Measurements from ENCODE around the gene KRTAP2-3. TPM values are rescaled to one million over a fixed set of nuclear protein-coding genes. Genes with fewer than 3 reads are reported as not detected.
"Not testable (repeated sequence)": the region's sequence is repeated elsewhere in the genome, so short reads cannot be mapped to it uniquely, and the experiment has no call there.

KRTAP2-3 gene, protein sequence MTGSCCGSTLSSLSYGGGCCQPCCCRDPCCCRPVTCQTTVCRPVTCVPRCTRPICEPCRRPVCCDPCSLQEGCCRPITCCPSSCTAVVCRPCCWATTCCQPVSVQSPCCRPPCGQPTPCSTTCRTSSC
- total RNA-seq (2014; rRNA removed; shearing (Covaris generic)), result 1.2 and 6.2 TPM in 2 replicates
- polyA plus RNA-seq (2015; cell fraction: cytosol; rRNA removed), result 50.2 and 53.1 TPM in 2 replicates
- polyA plus RNA-seq (2015; cell fraction: nucleus; rRNA removed), result 18.3 and 20.5 TPM in 2 replicates

DNA sequence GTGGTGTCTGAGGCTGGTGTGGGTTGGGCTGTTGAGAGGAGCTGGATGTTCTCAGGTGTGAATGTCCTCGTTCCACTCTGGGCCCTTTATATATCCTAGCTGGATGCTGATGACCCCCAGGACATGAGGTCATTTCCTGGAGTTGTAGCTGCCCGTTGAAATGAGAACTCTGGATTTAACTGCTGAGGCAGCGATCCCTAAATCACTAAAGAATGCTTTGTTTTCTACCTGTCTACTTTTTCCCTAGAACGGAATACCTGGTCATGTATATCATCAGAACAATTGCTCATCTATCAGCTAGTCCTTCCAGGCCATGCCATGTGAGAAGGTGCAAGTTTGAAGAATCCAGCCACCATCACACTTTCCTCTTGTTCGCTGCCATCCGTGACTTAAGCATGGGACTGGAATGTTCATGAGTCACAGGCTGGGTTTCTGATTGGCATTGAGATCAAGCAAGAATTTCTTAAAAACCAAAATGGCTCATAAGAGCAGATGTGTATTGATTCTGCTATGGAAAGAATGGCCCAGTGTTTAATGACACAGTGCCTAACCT, at the start of gene KRTAP2-3:
KRTAP2-3 (minus strand) TSS at position 63 of the 553 bp plus-strand sequence. CDS start 64 bp downstream, outside the sequence.
- peak; percentile 86 for DNase-seq (ENCODE audit: low read depth)

DNA sequence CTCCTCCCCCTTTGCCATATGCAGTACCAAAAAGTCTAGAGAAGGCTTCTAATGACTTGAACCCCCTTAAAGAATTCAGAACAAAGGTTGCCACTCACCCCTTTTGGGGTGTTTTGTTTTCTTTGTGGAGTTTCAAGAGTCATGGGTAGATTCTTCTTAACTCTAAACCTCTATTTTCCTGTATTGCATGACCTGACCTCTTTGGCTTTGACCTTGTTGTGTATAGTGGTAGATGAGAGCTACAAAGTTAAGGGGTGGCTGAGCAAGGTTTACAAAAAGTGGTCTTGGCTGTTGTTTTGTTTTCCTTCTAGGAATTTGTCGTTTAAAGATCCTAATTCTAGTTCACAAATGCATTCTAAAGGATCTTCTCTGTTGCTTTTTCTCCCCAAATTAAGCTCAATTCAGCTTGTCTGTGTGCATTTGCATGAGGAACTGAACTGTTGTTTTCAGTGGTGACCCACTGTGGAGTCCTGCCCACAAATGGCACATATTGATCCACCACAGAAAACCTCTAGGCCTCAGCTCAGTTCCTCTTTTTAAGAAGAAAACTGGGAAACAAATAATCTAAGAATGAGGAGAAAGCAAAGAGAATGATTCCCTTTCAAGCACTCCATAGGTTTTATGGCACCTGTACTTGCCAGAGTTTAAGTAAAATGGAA, 48.9 kb upstream of the KRTAP2-3 start:
- not testable (repeated sequence) for DNase-seq (ENCODE audit: low read depth)

DNA sequence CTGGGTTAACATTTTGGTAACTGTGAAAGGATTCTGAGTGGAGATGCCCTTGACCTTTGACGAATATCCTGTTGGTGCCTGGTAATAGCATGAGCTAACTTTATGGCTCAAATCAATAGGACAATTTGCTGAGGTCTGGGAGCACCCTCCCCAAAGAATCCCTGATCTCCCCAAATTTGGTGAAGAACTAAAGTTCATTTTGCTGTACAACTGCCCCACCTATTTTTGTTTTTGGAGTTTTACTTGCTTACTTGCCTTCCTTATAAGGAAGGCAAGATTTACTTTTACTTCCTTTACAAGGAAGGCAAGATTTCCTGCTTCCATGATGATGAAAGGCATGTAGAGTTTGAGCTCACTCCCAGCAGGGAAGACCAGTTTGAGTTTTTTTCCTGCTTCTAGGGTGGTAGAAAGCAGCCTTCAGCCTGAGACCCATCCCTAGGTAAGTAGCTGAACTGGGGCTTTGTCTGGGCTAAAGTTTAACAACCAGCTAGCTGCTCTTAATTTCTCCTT, 48.1 kb upstream of the KRTAP2-3 start:
- DNase-seq (ENCODE audit: low read depth), result peak; percentile 55

DNA sequence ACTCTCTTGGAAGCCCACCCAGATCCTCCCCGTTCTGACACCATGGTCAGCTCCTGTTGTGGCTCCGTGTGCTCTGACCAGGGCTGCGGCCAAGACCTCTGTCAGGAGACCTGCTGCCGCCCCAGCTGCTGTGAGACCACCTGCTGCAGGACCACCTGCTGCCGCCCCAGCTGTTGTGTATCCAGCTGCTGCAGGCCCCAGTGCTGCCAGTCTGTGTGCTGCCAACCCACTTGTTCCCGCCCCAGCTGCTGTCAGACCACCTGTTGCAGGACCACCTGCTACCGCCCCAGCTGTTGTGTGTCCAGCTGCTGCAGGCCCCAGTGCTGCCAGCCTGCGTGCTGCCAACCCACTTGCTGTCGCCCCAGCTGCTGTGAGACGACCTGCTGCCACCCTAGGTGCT, 45.4 kb upstream of the KRTAP2-3 start, which contains the start of gene KRTAP4-9:
KRTAP4-9 (plus strand) TSS at position 43 of the 400 bp plus-strand sequence; CDS start at position 43, 0 bp downstream.
- not testable (repeated sequence) for DNase-seq (ENCODE audit: low read depth)

DNA sequence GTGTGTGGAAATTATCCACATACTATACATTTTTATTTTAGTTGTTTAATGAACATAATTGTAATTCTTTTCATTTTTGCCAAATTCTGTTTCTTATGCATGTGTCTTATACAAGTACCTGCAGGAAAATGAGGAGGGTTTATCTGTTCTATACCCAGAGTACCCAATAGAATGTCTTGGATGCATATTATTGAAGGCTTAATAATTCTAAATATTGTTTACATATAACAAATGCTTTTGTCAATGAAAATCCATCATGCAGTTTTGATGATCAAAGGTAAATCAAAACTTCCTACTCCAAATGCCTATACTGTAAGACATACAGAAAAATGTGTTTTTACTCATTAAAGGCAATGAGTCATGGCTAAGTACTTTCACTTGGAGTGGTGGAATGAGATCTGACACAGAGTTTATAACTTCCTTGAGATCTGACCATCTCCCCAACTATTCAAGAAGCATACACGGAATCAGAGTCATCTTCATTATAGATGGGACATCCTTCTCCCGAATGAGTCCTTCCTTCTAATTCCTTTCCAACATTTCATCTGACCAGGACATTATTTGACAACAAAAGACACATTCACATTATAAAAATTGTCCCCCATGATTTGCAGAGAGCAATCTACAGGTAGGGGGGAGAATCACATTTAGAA, 44.6 kb upstream of the KRTAP2-3 start:
- DNase-seq (ENCODE audit: low read depth), result not testable (repeated sequence)

DNA sequence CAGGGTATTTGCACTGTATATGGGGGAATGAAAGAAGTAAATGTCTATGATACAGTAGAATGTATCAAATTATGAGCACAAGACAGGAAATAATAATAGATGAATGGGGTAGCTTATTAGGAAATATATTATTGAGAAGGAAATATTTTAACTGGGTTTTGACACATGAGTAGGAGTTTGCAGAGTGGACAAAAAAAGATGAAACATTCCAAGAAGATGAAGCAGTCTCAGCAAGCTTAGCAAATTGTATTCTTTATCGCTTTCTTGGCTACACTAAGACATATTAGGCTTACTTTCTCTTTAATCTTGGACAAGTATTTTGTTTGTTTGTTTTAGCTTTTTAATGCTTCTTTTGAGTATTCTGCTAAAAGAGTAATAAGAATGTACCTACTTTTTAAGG, 44.0 kb upstream of the KRTAP2-3 start:
- no peak for DNase-seq (ENCODE audit: low read depth)

DNA sequence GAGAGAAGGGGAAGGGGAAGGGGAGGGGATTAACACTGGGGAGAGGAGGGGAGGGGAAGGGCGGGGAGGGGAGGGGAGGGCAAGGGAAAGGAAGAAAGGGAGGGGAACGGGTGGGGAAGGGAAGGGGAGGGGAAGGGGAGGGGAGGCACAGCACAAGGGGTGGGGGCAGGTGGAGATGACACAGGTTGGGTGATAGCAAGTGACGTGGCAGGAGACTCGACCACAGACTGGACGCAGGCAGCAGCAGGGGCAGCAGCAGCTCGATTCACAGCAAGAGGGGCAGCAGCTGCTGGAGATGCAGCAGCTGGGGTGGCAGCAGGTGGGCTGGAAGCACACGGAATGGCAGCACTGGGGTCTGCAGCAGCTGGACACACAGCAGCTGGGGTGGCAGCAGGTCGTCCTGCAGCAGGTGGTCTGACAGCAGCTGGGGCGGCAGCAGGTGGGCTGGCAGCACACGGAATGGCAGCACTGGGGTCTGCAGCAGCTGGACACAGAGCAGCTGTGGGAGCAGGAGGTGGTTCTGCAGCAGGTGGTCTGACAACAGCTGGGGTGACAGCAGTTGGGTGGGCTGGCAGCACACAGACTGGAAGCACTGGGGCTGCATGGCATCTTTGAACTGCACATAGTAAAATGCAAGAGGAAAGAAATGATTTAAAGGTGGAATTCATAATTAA, 41.8 kb upstream of the KRTAP2-3 start, which contains the start of gene KRTAP4-16:
KRTAP4-16 (minus strand) TSS at position 624 of the 674 bp plus-strand sequence; CDS start at position 624, 0 bp downstream.
- DNase-seq (ENCODE audit: low read depth), result peak; percentile 80

DNA sequence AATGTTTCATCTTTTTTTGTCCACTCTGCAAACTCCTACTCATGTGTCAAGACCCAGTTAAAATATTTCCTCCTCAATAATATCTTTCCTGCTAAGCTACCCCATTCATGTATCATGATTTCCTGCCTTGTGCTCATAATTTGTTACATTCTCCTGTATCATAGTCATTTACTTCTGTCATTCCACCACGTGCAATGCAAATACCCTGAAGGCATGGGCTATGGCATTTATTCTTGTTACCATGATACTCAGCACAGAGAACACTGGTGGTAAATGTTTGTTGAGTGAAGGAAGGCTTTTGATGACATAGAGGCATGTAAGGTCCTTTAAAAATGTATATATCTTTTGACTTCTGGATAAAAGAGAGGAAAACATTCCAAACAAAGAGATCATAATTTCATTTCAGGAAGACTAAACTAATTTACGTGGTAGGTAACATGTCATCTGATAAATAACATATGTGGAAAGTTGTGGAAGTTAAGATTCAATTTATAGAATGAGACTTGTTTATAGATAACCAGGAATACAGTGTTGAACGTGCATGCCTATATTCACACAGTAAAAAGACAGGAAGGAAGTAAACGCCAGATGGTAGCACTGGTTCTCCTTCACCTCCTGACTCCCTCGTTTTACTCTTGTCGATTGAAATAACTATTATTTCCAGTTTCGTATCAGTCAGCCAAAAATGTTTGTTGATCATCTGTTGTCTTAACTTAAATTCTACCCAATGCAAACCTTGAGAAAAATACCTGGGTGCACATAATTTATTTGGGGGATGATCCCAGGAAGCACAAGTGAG, 40.0 kb upstream of the KRTAP2-3 start:
- peak; percentile 87 for DNase-seq (ENCODE audit: low read depth)

DNA sequence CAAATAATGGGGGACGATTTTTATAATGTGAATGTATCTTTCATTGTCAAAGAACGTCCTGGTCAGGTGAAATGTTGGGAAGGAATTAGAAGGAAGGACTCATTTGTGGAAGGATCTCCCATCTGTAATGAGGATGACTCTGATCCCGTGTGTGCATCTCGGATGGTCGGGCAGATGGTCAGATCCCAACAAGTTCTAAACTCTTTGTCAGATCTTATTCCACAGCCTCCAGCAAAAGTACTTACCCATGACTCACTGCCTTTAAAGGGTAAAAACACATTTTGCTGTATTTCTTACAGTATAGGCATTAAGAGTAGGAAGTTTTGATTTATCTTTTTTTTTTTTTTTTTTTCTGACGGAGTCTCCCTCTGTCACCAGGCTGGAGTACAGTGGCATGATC, 38.6 kb upstream of the KRTAP2-3 start:
- DNase-seq (ENCODE audit: low read depth), result peak; percentile 32

DNA sequence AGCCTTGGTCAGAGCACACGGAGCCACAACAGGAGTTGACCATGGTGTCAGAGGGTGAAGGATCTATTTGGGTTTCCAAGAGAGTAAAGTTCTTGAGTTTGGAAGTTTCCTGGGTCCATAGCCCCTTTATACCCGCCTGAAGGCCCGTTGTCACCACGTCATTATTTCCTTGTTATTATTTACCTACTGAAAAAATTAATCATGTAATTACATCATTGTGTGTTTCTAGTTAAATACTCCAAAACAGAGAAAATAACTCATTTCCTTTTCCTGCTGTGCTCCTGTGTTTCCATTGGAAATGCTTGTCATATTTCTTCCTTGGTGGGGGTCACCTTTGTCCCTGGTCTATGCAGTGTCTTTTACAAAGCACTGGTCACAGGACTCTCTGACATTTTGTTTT, 38.1 kb upstream of the KRTAP2-3 start, which contains the start of gene KRTAP4-8:
KRTAP4-8 (minus strand) TSS at position 101 of the 400 bp plus-strand sequence; CDS start at position 43, 58 bp downstream.
- no peak for DNase-seq (ENCODE audit: low read depth)

DNA sequence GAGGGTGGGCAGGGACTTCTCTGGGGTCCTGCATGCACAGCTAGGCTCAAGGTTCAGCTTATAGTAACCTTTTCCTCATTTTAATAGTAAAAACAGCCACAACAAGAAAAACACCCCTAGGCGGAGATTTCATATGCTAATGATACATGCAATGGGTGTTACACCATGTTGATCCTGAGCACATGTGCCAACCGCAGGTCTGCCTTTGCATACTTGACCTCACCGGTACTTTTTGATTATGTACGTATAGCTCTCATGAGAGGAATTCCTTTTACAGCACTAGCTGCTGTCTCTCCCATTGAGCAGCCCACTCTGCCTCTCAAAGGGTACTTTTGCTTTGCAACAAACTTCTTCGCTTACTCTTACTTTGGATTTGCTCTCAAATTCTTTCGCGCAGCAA, 36.1 kb upstream of the KRTAP2-3 start:
- DNase-seq (ENCODE audit: low read depth), result no peak

DNA sequence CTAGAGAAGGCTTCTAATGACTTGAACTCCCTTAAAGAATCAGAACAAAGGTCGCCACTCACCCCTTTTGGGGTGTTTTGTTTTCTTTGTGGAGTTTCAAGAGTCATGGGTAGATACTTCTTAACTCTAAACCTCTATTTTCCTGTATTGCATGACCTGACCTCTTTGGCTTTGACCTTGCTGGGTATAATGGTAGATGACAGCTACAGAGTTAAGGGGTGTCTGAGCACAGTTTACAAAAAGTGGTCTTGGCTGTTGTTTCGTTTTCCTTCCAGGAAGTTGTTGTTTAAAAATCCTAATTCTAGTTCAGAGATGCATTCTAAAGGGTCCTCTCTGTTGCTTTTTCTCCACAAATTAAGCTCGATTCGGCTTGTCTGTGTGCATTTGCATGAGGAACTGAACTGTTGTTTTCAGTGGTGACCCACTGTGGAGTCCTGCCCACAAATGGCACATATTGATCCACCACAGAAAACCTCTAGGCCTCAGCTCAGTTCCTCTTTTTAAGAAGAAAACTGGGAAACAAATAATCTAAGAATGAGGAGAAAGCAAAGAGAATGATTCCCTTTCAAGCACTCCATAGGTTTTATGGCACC, 28.9 kb upstream of the KRTAP2-3 start:
- DNase-seq (ENCODE audit: low read depth), result not testable (repeated sequence)

DNA sequence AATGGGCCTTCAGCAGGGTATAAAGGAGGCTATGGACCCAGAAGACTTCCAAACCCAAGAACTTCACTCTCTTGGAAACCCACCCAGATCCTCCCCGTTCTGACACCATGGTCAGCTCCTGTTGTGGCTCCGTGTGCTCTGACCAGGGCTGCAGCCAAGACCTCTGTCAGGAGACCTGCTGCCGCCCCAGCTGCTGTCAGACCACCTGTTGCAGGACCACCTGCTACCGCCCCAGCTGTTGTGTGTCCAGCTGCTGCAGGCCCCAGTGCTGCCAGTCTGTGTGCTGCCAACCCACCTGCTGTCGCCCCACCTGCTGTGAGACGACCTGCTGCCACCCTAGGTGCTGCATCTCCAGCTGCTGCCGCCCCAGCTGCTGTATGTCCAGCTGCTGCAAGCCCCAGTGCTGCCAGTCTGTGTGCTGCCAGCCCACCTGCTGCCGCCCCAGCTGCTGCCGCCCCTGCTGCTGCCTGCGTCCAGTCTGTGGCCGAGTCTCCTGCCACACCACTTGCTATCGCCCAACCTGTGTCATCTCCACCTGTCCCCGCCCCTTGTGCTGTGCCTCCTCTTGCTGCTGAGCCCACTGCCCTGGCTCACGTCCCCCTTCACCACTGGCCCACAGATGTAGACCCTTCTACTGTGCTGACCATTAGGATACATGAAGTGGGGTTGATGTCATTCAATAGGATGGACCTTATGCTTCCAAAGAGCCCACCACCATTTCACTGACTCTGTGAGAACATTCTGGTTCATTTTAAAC, 24.4 kb upstream of the KRTAP2-3 start, which contains the start of gene KRTAP4-7:
KRTAP4-7 (plus strand) TSS at position 51 of the 757 bp plus-strand sequence; CDS start at position 108, 57 bp downstream.
- DNase-seq (ENCODE audit: low read depth), result not testable (repeated sequence)

DNA sequence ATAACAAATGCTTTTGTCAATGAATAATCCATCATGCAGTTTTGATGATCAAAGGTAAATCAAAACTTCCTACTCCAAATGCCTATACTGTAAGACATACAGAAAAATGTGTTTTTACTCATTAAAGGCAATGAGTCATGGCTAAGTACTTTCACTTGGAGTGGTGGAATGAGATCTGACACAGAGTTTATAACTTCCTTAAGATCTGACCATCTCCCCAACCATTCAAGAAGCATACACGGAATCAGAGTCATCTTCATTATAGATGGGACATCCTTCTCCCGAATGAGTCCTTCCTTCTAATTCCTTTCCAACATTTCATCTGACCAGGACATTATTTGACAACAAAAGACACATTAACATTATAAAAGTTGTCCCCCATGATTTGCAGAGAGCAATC, 23.5 kb upstream of the KRTAP2-3 start:
- peak; percentile 82 for DNase-seq (ENCODE audit: low read depth)

DNA sequence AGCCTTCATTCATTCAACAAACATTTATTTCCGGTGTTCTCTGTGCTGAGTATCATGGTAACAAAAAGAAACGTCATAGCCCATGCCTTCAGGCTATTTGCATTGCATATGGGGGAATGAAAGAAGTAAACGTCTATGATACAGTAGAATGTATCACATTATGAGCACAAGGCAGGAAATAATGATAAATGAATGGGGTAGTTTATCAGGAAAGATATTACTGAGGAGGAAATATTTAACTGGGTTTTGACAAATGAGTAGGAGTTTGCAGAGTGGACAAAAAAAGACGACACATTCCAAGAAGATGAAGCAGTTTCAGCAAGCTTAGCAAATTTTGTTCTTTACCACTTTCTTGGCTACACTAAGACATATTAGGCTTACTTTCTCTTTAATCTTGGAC, 22.7 kb upstream of the KRTAP2-3 start:
- peak; percentile 44 for DNase-seq (ENCODE audit: low read depth)

DNA sequence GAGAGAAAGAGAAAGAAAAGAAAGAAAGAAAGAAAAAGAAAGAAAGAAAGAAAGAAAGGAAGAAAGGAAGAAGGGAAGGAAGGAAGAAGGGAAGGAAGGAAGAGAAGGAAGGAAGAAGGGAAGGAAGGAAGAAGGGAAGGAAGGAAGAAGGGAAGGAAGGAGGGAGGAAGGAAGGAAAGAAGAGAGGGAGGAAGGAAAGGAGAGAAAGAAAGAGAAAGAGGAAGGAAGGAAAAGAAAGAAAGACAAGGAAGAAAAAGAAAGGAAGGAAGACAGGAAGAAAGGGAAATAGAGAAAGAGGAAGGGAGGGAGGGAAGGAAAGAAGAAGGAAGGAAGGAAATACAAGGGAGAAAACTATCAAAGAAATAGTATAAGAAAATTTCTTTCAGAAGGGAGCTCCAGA, 16.9 kb upstream of the KRTAP2-3 start:
- DNase-seq (ENCODE audit: low read depth), result no peak

DNA sequence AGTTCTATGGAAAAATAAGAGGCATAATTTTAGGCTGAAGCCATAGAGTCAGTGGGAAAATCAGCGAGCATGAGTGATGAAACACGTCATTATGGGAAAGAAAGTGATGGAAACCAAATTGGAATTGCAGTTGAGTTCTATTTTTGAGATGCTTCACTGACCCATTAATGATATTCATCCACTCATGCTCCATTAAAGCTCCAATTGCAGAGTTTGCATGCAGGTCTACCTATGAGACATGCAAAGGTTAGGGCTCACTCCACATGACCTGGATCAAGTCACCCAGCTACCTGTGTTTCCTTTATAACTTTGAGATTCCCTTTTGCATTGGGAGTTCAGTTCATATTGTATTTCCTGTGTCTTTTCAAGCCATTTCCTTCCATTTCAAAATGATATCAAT, 13.8 kb upstream of the KRTAP2-3 start:
- DNase-seq (ENCODE audit: low read depth), result no peak

DNA sequence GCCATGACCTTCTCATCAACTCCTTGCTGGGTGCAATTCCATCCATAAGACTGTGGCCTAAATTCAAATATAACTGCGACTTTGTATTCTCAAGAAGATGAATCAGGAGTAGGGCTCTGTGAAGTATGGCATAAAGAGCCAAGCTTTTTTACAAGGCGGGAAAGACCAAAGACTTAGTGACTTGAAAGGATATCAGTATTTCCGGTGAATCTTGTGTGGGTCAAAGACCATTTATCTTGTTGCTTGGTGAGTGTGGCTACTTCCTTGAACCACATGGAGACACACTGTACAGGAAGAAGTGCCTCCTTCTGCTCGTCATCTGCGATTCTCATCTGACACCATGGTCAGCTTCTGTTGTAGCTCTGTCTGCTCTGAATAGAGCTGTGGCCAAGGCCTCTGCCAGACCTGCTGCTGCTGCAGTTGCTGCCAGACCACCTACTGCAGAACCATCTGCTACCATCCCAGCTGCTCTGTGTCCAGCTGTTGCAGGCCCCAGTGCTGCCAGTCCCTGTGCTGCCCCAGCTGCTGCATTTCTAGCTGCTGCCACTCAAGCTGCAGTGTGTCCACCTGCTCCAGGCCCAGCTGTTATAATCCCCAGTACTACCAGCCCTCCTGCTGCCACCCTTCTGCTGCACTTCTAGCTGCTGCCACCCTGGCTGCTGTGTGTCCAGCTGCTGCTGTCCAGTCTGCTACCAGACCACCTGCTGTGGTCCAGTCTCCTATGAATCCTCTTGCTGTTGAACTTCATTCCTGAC, 11.9 kb upstream of the KRTAP2-3 start:
- no peak for DNase-seq (ENCODE audit: low read depth)
